K562 (cell line): ENCODE measurements around the gene CCR9. TPM values are rescaled to one million over a fixed set of nuclear protein-coding genes. Genes with fewer than 3 reads are reported as not detected.

Experiments
- ATAC-seq: fragments of 200-7000 bp; cut with Tn5 transposase; 3 replicates; pipeline ENCODE4 v1.9.1; 2020; ENCODE audit warnings: moderate library complexity
- BruUV-seq: library from RNA; stranded (reverse); fragments of 400-500 nt; replicated peaks from 2 replicates; lab custom pipeline; 2021; lab: Mats Ljungman, UMichigan
- CTCF ChIA-PET: fragments of 300-600 bp; formaldehyde crosslinking; extraction: SDS; loops from one replicate; lab custom pipeline; 2021; ENCODE audit warnings: low intra/inter-chr PET ratio; lab: Yijun Ruan, JAX
- POLR2A ChIA-PET: fragments of 300-600, 350-650 bp; sonication (Branson Sonifier 250); formaldehyde crosslinking; extraction: SDS; loops from one replicate; lab custom pipeline; 2021; ENCODE audit warnings: antibody characterized with exemption, inconsistent platforms; lab: Yijun Ruan, JAX
- DNase-seq, 4 experiments: peaks; one replicate each; pipeline versions ENCODE4 v3.0.0 to v3.0.0-alpha.2; 2011 to 2018; ENCODE audit warnings: low spot score in 3 of 4, mixed read lengths in 3 of 4; ENCODE audit errors: extremely low read depth in 1 of 4
- FAIRE-seq: peaks from 2 replicates; lab custom pipeline; 2011; peaks lifted over from hg19 to GRCh38; lab: Jason Lieb, UNC
- H2AFZ ChIP-seq: 2 replicates; pipeline ENCODE4 v1.6.0; 2011; ENCODE audit warnings: low read depth, low read length, control low read depth, inconsistent platforms
- H3K27ac ChIP-seq: fragments of 200-600 bp; 3 replicates; pipeline ENCODE4 v1.8.0; 2011; ENCODE audit warnings: low read depth, mild to moderate bottlenecking, control low read depth, inconsistent platforms, low read length, moderate library complexity, mixed read lengths; ENCODE audit errors: extremely low read depth
- H3K27me3 ChIP-seq, 2 experiments: fragments of 300-600 bp in 1 of 2; 2 replicates in 1 of 2; 3 replicates in 1 of 2; pipeline versions ENCODE4 v1.6.0 to v1.8.0; 2011; ENCODE audit warnings: inconsistent platforms in 2 of 2, low read length in 2 of 2, mild to moderate bottlenecking in 1 of 2, mixed read lengths in 1 of 2, moderate library complexity in 1 of 2; ENCODE audit not compliant: control insufficient read depth in 2 of 2, insufficient read depth in 2 of 2
- H3K36me3 ChIP-seq: fragments of 300-600 bp; 3 replicates; pipeline ENCODE4 v1.8.0; 2011; ENCODE audit warnings: mild to moderate bottlenecking, low read length, inconsistent platforms; ENCODE audit not compliant: control insufficient read depth, insufficient read depth
- H3K4me1 ChIP-seq, 2 experiments: fragments of 200-600 bp in 1 of 2; replicated peaks in 1 of 2; 2 replicates in 1 of 2; 3 replicates in 1 of 2; pipeline versions ENCODE4 v1.5.1 to v1.8.0; 2011; ENCODE audit warnings: inconsistent platforms in 2 of 2, low read length in 2 of 2, mild to moderate bottlenecking in 1 of 2, mixed read lengths in 1 of 2, moderate library complexity in 1 of 2; ENCODE audit not compliant: control insufficient read depth in 2 of 2, insufficient read depth in 2 of 2
- H3K4me2 ChIP-seq: 2 replicates; pipeline ENCODE4 v1.6.1; 2011; ENCODE audit warnings: low read length, control low read depth, inconsistent platforms, mixed read lengths; ENCODE audit not compliant: insufficient read depth
- H3K4me3 ChIP-seq: fragments of 200-600 bp; sonication (generic), shearing (Covaris generic); 2 replicates; pipeline ENCODE4 v1.5.1; 2016; ENCODE audit warnings: control low read depth, inconsistent platforms
- H3K79me2 ChIP-seq: fragments of 200-600 bp; 3 replicates; pipeline ENCODE4 v1.8.0; 2011; ENCODE audit warnings: low read length, inconsistent platforms; ENCODE audit not compliant: control insufficient read depth, insufficient read depth
- H3K9ac ChIP-seq, 2 experiments: 2 replicates each; pipeline versions ENCODE4 v1.6.0 to v1.6.1; 2011; ENCODE audit warnings: low read depth in 2 of 2, low read length in 2 of 2, control low read depth in 1 of 2, inconsistent platforms in 1 of 2, mild to moderate bottlenecking in 1 of 2, mixed read lengths in 1 of 2; ENCODE audit not compliant: insufficient read depth in 1 of 2
- H3K9me1 ChIP-seq: one replicate; pipeline ENCODE4 v1.6.0; 2011; ENCODE audit warnings: inconsistent platforms, mild to moderate bottlenecking, low read length, moderate library complexity; ENCODE audit not compliant: control insufficient read depth, insufficient read depth
- H3K9me3 ChIP-seq: replicated peaks from 2 replicates; pipeline ENCODE4 v1.5.1; 2011; ENCODE audit warnings: low read depth, low read length, inconsistent platforms; ENCODE audit not compliant: control insufficient read depth, insufficient read depth
- H4K20me1 ChIP-seq: replicated peaks from 2 replicates; pipeline ENCODE4 v1.6.1; 2011; ENCODE audit warnings: low read length, inconsistent platforms, mixed read lengths; ENCODE audit not compliant: control insufficient read depth, insufficient read depth
- GABPB1 ChIP-seq: sonication (generic); formaldehyde crosslinking; IDR thresholded peaks from 2 replicates; pipeline ENCODE4 v1.8.0; 2022; ENCODE audit warnings: mild to moderate bottlenecking, missing genetic modification reagents
- HEY1 ChIP-seq: fragments of 250-450 bp; sonication (Bioruptor Pico); IDR thresholded peaks from 2 replicates; pipeline ENCODE4 v1.5.0; 2020; ENCODE audit warnings: mild to moderate bottlenecking, moderate library complexity, borderline replicate concordance
- SUPT5H ChIP-seq: fragments of 450-650 bp; IDR thresholded peaks from 2 replicates; pipeline ENCODE4 v1.6.1; 2016
- U2AF1 ChIP-seq: fragments of 200-400 bp; formaldehyde crosslinking; optimal IDR thresholded peaks from 2 replicates; pipeline ENCODE3; 2017; ENCODE audit warnings: mild to moderate bottlenecking, low read depth, low read length, moderate library complexity
- ZKSCAN3 ChIP-seq: fragments of 250-450 bp; sonication (Bioruptor Pico); IDR thresholded peaks from 2 replicates; pipeline ENCODE4 v1.4.0; 2020
- WGBS: fragments of 100-300 bp; shearing (Covaris generic); methylation state at CpG from one replicate; pipeline ENCODE4 v1.1.6; 2016; ENCODE audit warnings: low coverage, mixed read lengths; ENCODE audit not compliant: insufficient coverage; ENCODE audit errors: missing lambda C conversion rate; 5-methylcytosine and 5-hydroxymethylcytosine counted together
- in situ Hi-C: fragments of 300-500 bp; cut with MboI; formaldehyde crosslinking; loops from 4 replicates; pipeline ENCODE4 v1.15.0; 2018; ENCODE audit warnings: inconsistent platforms, mixed read lengths
- intact Hi-C: fragments of 100-400 bp; cut with micrococcal nuclease; formaldehyde crosslinking; loops from 2 replicates; pipeline ENCODE4 v1.14.2; 2022
- polyA plus RNA-seq, 8 experiments: library from polyadenylated mRNA; depleted of rRNA in 4 of 8; stranded (reverse) in 5 of 8; unstranded in 3 of 8; fragments of >200 nt; fragmentation: Nextera tagmentation in 2 of 8; fragmentation: Illumina TruSeq in 1 of 8; extraction: Ambion mirVana in 2 of 8; extraction: Trizol in 1 of 8; gene quantifications; 2 replicates each; pipeline versions ENCODE4 v1.2.1 to v1.2.3, GENCODE V29; 2011 to 2014; ENCODE audit warnings: inconsistent platforms in 1 of 8, missing spikeins in 1 of 8
- total RNA-seq, 7 experiments: library from RNA; depleted of rRNA in 6 of 7; stranded (reverse); fragments of >200 nt in 6 of 7; fragmentation: Illumina TruSeq in 2 of 7; extraction: Trizol in 2 of 7; gene quantifications; 2 replicates each; pipeline versions ENCODE4 v1.2.1 to v1.2.3, GENCODE V29; 2011 to 2021; ENCODE audit warnings: low replicate concordance in 1 of 7
- TF ChIP-seq, protein P1 (sequence below): fragments of 250-450 bp; sonication (Bioruptor Pico); IDR thresholded peaks from 2 replicates; pipeline ENCODE4 v1.5.0; 2020; ENCODE audit warnings: mild to moderate bottlenecking, borderline replicate concordance
- TF ChIP-seq, protein P2 (sequence below): sonication (generic); formaldehyde crosslinking; IDR thresholded peaks from 2 replicates; pipeline ENCODE4 v1.4.0; 2020; ENCODE audit warnings: mild to moderate bottlenecking, missing genetic modification reagents
- TF ChIP-seq, protein P3 (sequence below): fragments of 250-450 bp; sonication (Bioruptor Pico); IDR thresholded peaks from 2 replicates; pipeline ENCODE4 v1.5.0; 2021; ENCODE audit warnings: mild to moderate bottlenecking, borderline replicate concordance

The CCR9 gene
- total and polyA plus RNA-seq, 9 of the 15 experiments (the other 6 are each of a cell fraction or from before 2014, with no cell fraction given), result not detected

GRCh38 chr3:45936261-45936660 lies 49.9 kb downstream of the CCR9 start (continued):
- TF ChIP-seq, protein P1, sequence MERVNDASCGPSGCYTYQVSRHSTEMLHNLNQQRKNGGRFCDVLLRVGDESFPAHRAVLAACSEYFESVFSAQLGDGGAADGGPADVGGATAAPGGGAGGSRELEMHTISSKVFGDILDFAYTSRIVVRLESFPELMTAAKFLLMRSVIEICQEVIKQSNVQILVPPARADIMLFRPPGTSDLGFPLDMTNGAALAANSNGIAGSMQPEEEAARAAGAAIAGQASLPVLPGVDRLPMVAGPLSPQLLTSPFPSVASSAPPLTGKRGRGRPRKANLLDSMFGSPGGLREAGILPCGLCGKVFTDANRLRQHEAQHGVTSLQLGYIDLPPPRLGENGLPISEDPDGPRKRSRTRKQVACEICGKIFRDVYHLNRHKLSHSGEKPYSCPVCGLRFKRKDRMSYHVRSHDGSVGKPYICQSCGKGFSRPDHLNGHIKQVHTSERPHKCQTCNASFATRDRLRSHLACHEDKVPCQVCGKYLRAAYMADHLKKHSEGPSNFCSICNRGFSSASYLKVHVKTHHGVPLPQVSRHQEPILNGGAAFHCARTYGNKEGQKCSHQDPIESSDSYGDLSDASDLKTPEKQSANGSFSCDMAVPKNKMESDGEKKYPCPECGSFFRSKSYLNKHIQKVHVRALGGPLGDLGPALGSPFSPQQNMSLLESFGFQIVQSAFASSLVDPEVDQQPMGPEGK (CRISPR knock-in tag), result no peak
- TF ChIP-seq HEY1 (CRISPR knock-in tag), result no peak
- TF ChIP-seq, all 486 proteins: peak for 0

DNA sequence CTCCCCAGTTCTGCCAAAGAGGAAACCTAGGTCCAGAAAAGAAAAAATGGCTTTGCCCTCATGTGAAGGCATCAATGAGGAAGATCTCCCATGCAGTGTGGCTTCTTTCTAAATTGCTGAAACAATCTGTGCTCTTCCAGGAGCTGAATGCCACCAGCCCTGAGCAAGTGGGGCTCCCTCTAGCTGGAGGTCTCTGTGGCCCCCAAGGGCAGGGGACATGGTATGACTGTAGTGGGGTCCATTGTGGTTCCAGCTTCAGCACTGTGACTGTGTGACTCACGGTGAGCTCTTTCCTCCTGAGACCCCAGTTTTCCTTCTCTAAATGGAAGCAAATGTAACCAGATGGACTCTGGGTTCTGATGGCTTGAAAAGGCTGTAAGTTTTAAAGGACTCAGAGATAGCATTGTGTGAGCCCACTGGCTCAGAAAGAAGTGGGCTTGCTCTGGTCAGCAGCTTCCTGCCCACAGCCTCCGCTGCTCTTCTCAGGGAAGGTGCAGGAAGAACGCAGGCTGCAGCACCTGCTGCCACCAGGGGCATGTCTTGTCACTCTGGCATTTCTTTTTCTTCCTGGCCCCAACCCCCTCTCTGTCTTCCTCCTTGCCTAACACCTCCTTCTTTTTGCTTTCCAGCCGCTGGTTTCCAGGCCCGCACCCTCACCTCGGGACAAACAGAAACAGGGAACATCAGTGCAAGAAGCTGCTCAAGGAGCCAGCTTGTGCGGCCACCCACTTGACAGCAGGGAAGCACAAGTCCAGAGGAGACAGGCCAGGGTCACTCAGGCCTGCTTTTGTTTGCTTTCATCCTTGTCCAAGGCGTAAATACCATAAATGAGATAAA lies 51.1 kb downstream of the CCR9 start:
- ChIA-PET POLR2A (interaction anchor here (0.7 to 1.3 kb wide), 2 partner anchors 8 to 415 kb away, joined by 3 to 5 read pairs; no protein-coding TSS in a partner anchor), CTCF (interaction anchor here (1.7 to 7.6 kb wide), 2 partner anchors 142 to 900 kb away, joined by 4 to 123 read pairs; no protein-coding TSS in a partner anchor)
- H3K9me3 ChIP-seq, result no peaks in the 10 kb centered on the region
- no peak for ATAC-seq
- no peaks in the 10 kb centered on the region for H3K9me1 ChIP-seq
- BruUV-seq, result no TSS peak
- intact Hi-C loops, result loop anchor here (1.0 to 10.0 kb wide), 2 partner anchors 142 to 903 kb away; no protein-coding TSS in a partner anchor
- H3K27me3 ChIP-seq, result no peaks in the 10 kb centered on the region
- no peak for DNase-seq
- no peak overlapping the region for H3K9ac ChIP-seq
- no peaks in the 10 kb centered on the region for H4K20me1 ChIP-seq
- no peak overlapping the region for H3K4me3 ChIP-seq
- no peak overlapping the region for H3K4me2 ChIP-seq
- no peak overlapping the region for H2AFZ ChIP-seq
- FAIRE-seq, result no peak
- no peaks in the 10 kb centered on the region for H3K79me2 ChIP-seq
- WGBS, result 82% methylated on average over 8 of the region's 8 CpGs
- H3K36me3 ChIP-seq, result peaks cover 65% of the 10 kb centered on the region
- peaks cover 4 to 6% of the 10 kb centered on the region in 2 experiments; a peak in 1 of 5 replicates for H3K4me1 ChIP-seq
- H3K27ac ChIP-seq, result no peak overlapping the region
- in situ Hi-C loops, result no loop called here
- TF ChIP-seq, protein P2, sequence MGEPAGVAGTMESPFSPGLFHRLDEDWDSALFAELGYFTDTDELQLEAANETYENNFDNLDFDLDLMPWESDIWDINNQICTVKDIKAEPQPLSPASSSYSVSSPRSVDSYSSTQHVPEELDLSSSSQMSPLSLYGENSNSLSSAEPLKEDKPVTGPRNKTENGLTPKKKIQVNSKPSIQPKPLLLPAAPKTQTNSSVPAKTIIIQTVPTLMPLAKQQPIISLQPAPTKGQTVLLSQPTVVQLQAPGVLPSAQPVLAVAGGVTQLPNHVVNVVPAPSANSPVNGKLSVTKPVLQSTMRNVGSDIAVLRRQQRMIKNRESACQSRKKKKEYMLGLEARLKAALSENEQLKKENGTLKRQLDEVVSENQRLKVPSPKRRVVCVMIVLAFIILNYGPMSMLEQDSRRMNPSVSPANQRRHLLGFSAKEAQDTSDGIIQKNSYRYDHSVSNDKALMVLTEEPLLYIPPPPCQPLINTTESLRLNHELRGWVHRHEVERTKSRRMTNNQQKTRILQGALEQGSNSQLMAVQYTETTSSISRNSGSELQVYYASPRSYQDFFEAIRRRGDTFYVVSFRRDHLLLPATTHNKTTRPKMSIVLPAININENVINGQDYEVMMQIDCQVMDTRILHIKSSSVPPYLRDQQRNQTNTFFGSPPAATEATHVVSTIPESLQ (CRISPR knock-in tag), result no peak
- TF ChIP-seq, protein P3, sequence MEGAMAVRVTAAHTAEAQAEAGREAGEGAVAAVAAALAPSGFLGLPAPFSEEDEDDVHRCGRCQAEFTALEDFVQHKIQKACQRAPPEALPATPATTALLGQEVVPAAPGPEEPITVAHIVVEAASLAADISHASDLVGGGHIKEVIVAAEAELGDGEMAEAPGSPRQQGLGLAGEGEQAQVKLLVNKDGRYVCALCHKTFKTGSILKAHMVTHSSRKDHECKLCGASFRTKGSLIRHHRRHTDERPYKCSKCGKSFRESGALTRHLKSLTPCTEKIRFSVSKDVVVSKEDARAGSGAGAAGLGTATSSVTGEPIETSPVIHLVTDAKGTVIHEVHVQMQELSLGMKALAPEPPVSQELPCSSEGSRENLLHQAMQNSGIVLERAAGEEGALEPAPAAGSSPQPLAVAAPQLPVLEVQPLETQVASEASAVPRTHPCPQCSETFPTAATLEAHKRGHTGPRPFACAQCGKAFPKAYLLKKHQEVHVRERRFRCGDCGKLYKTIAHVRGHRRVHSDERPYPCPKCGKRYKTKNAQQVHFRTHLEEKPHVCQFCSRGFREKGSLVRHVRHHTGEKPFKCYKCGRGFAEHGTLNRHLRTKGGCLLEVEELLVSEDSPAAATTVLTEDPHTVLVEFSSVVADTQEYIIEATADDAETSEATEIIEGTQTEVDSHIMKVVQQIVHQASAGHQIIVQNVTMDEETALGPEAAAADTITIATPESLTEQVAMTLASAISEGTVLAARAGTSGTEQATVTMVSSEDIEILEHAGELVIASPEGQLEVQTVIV, result no peak
- TF ChIP-seq GABPB1 (no peak), ZKSCAN3 (CRISPR knock-in tag) (no peak), U2AF1 (no peak), SUPT5H (no peak)
